ENCODE data around the gene MYO1B. TPM values are rescaled to one million over a fixed set of nuclear protein-coding genes. Genes with fewer than 3 reads are reported as not detected.
A peak's percentile ranks its signal among the peaks of the same experiment; 100 is the strongest.

Gene MYO1B
- total and polyA plus RNA-seq, 5 donors from 2014 or later, result not detected

DNA sequence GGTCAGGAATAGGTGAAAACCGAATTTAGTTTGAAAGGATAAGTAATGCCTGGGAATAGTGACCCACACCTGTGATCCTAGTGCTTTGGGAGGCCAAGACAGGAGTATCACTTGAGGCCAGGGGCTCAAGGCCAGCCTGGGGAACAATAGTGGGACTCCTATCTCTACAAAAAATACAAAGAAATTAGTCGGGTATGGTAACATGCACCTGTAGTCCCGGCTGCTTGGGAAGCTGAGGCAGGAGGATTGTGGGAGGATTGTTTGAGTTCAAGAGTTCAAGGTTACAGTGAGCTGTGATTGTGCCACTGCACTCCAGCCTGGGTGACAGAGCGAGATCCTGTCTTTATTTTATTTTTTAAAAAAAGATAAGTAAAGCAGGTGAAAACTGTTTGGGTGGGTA, 3.8 kb upstream of the MYO1B start:
- no peak overlapping the region for H3K4me3 Mint-ChIP-seq
- Histone ChIP-seq H3K36me3 (ENCODE audit: control insufficient read depth, insufficient read depth, low read length) (no peaks in the 10 kb centered on the region), H3K4me1 (ENCODE audit: control insufficient read depth, insufficient read depth, low read length, poor library complexity, severe bottlenecking) (peaks cover 16% of the 10 kb centered on the region), H3K27ac (ENCODE audit: insufficient read depth, low read length, poor library complexity, severe bottlenecking) (no peak overlapping the region), H3K27me3 (ENCODE audit: control insufficient read depth, insufficient read depth, low read length) (peaks cover 21% of the 10 kb centered on the region), H3K4me3 (ENCODE audit: low read depth, low read length) (no peak overlapping the region), H3K9me3 (ENCODE audit: control insufficient read depth in 2 of 2, low read length in 2 of 2) (peaks cover 0 to 9% of the 10 kb centered on the region in 2 experiments)
- DNase-seq (no peak), ATAC-seq (ENCODE audit: low read depth in 2 of 2) (no peak)
- H3K9me3 Mint-ChIP-seq, result peaks cover 0 to 4% (median 0%) of the 10 kb centered on the region in 7 donors
- peaks cover 29% of the 10 kb centered on the region for H3K27me3 Mint-ChIP-seq
- H3K4me1 Mint-ChIP-seq, result peaks cover 0 to 9% (median 3%) of the 10 kb centered on the region in 4 donors
- H3K36me3 Mint-ChIP-seq, result no peaks in the 10 kb centered on the region
- H3K27ac Mint-ChIP-seq, result no peak overlapping the region

DNA sequence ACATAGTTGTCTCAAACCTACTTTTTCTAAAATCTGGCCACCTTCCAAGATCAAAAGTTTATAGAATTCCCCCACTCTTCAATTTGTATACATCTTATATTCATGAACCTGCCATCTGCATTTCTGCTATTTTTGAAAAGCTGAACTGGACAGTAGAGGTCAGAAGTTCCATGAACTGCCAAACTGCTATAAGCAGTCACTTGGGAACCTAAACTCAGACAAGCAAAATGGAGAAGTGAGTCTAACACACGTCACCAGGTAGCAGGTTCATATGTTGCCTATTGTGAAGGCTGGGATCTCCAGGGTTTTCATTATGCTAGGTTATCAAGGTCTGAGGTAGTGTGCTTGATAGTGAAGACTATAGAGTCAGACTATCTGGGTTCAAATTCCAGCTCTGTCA, 2.0 kb upstream of the MYO1B start:
- no peak overlapping the region for H3K27ac Mint-ChIP-seq
- no peak overlapping the region for H3K4me3 Mint-ChIP-seq
- ATAC-seq (ENCODE audit: low read depth in 2 of 2) (no peak), DNase-seq (no peak)
- H3K27ac ChIP-seq (ENCODE audit: insufficient read depth, low read length, poor library complexity, severe bottlenecking), result no peak overlapping the region
- peaks cover 0 to 6% (median 0%) of the 10 kb centered on the region in 7 donors for H3K9me3 Mint-ChIP-seq
- H3K36me3 Mint-ChIP-seq, result no peaks in the 10 kb centered on the region
- H3K36me3 ChIP-seq (ENCODE audit: control insufficient read depth, insufficient read depth, low read length), result no peaks in the 10 kb centered on the region
- H3K4me3 ChIP-seq (ENCODE audit: low read depth, low read length), result no peak overlapping the region
- H3K4me1 Mint-ChIP-seq, result peaks cover 0 to 9% (median 3%) of the 10 kb centered on the region in 4 donors
- peaks cover 0 to 9% of the 10 kb centered on the region in 2 experiments for H3K9me3 ChIP-seq (ENCODE audit: control insufficient read depth in 2 of 2, low read length in 2 of 2)
- H3K4me1 ChIP-seq (ENCODE audit: control insufficient read depth, insufficient read depth, low read length, poor library complexity, severe bottlenecking), result peaks cover 16% of the 10 kb centered on the region
- peaks cover 34% of the 10 kb centered on the region for H3K27me3 ChIP-seq (ENCODE audit: control insufficient read depth, insufficient read depth, low read length)
- H3K27me3 Mint-ChIP-seq, result peaks cover 46% of the 10 kb centered on the region

DNA sequence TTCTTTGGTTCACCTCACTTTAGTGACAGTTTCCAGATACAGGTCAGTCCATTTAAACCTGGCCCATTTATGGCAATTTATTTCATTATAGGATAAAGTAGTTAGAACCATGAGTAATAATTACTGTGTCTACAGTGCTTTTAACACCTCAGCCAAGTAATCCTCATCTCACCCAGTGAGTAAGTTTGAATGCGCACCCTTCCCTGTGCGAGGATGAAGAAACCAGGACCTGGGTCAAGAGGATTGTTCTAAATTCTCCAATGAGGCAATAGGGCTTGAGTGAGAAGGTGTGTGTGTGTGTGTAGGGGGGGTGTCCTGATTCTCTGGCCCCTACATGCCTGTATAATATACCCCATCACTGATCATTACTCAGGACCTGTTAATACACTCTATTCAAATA, 854 bp upstream of the MYO1B start:
- H3K27ac Mint-ChIP-seq, result no peak overlapping the region
- peaks cover 0 to 9% (median 3%) of the 10 kb centered on the region in 4 donors for H3K4me1 Mint-ChIP-seq
- H3K27me3 Mint-ChIP-seq, result peaks cover 52% of the 10 kb centered on the region

DNA sequence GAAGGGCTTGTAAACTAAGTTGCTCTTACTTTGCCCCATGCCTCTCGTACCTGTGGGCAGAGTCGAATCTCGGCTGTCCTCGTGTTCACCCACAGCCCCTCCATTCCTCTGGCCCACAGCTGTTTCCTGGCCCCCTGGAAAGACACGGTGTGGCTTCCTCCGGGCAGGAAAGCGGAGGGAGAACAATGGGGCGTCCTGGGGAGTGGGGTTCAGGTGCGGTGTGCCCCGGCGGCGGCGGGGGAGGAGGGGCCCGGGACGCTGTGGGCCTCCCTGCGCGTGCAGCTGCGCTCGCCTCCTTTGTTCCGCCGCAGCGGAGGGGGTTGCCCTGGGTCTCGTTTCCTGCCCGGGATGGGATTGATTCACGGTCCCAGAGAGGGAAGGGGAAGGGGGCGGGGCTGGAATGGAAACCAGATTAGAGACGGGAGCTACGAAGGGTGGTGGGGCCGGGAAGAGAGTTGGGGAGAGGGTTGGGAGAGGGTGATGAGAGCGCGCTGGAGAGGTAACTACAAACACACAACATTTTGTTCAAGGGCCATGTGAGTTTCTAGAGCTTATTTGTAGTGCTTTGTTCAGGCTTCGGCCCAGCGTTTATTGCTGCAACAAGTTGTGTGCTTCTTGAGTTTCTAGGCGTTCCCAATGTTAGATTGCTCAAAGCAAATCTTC, 796 bp downstream of the MYO1B start:
- H3K4me3 ChIP-seq (ENCODE audit: low read depth, low read length), result no peak overlapping the region
- H3K9me3 Mint-ChIP-seq, result peaks cover 0 to 6% (median 0%) of the 10 kb centered on the region in 7 donors
- H3K27ac Mint-ChIP-seq, result no peak overlapping the region
- ATAC-seq (ENCODE audit: low read depth in 2 of 2), result no peak
- H3K36me3 Mint-ChIP-seq, result no peaks in the 10 kb centered on the region
- peaks cover 62% of the 10 kb centered on the region for H3K27me3 Mint-ChIP-seq
- H3K4me1 Mint-ChIP-seq, result peaks cover 0 to 9% (median 3%) of the 10 kb centered on the region in 4 donors
- peaks cover 16% of the 10 kb centered on the region for H3K4me1 ChIP-seq (ENCODE audit: control insufficient read depth, insufficient read depth, low read length, poor library complexity, severe bottlenecking)
- no peaks in the 10 kb centered on the region for H3K36me3 ChIP-seq (ENCODE audit: control insufficient read depth, insufficient read depth, low read length)
- H3K27me3 ChIP-seq (ENCODE audit: control insufficient read depth, insufficient read depth, low read length), result peaks cover 38% of the 10 kb centered on the region
- H3K9me3 ChIP-seq (ENCODE audit: control insufficient read depth in 2 of 2, low read length in 2 of 2), result peaks cover 0 to 9% of the 10 kb centered on the region in 2 experiments
- DNase-seq, result peak in 1 of 3 donors; percentile 17
- no peak overlapping the region for H3K27ac ChIP-seq (ENCODE audit: insufficient read depth, low read length, poor library complexity, severe bottlenecking)
- H3K4me3 Mint-ChIP-seq, result peak overlapping the region in 3 of 4 donors; percentile 48 to 80 (median 70)

More for the DNA sequence above, 854 bp upstream of the MYO1B start:
- Mint-ChIP-seq H3K4me3 (peak overlapping the region in 2 of 4 donors; percentile 61 to 70), H3K36me3 (no peaks in the 10 kb centered on the region), H3K9me3 (peaks cover 0 to 6% (median 0%) of the 10 kb centered on the region in 7 donors)
- ATAC-seq (ENCODE audit: low read depth in 2 of 2) (no peak), DNase-seq (no peak)
- Histone ChIP-seq H3K9me3 (ENCODE audit: control insufficient read depth in 2 of 2, low read length in 2 of 2) (peaks cover 0 to 9% of the 10 kb centered on the region in 2 experiments), H3K27ac (ENCODE audit: insufficient read depth, low read length, poor library complexity, severe bottlenecking) (no peak overlapping the region), H3K27me3 (ENCODE audit: control insufficient read depth, insufficient read depth, low read length) (peaks cover 38% of the 10 kb centered on the region), H3K36me3 (ENCODE audit: control insufficient read depth, insufficient read depth, low read length) (no peaks in the 10 kb centered on the region), H3K4me1 (ENCODE audit: control insufficient read depth, insufficient read depth, low read length, poor library complexity, severe bottlenecking) (peaks cover 16% of the 10 kb centered on the region), H3K4me3 (ENCODE audit: low read depth, low read length) (no peak overlapping the region)

DNA sequence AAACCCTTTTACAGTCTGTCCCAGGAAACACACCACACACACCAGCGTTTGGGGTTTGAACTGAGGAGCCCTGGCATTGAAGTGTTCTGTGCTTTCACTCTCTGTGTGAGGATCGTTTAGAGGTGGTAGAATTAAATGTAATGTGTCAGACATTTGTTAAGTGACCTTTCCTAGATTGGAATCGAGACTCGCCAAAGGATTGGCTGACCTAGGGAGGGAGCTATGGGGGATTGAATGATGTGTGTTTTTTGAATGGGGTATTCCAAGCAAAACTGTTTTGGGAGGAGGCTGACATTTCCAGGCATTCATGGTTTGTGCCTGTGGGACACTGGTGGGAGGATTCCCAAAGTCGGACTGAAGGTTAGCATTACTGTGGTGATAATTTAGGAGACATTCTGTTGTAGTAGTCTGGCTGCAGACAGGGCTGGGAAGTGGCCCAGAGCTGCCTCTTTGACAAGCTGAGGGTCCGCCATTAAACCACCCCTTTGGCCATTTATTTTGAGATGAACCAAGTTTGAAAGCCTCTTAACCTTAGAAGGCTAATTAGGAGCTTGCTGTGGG, 1.7 kb downstream of the MYO1B start:
- Histone ChIP-seq H3K36me3 (ENCODE audit: control insufficient read depth, insufficient read depth, low read length) (no peaks in the 10 kb centered on the region), H3K9me3 (ENCODE audit: control insufficient read depth in 2 of 2, low read length in 2 of 2) (peaks cover 0 to 9% of the 10 kb centered on the region in 2 experiments), H3K27ac (ENCODE audit: insufficient read depth, low read length, poor library complexity, severe bottlenecking) (no peak overlapping the region), H3K4me1 (ENCODE audit: control insufficient read depth, insufficient read depth, low read length, poor library complexity, severe bottlenecking) (peaks cover 16% of the 10 kb centered on the region), H3K27me3 (ENCODE audit: control insufficient read depth, insufficient read depth, low read length) (peaks cover 38% of the 10 kb centered on the region), H3K4me3 (ENCODE audit: low read depth, low read length) (no peak overlapping the region)
- H3K4me1 Mint-ChIP-seq, result peaks cover 0 to 9% (median 3%) of the 10 kb centered on the region in 4 donors
- H3K27ac Mint-ChIP-seq, result no peak overlapping the region
- H3K36me3 Mint-ChIP-seq, result no peaks in the 10 kb centered on the region
- peaks cover 0 to 6% (median 0%) of the 10 kb centered on the region in 7 donors for H3K9me3 Mint-ChIP-seq
- DNase-seq, result no peak
- ATAC-seq (ENCODE audit: low read depth in 2 of 2), result no peak
- peaks cover 63% of the 10 kb centered on the region for H3K27me3 Mint-ChIP-seq
- peak overlapping the region in 2 of 4 donors; percentile 12 to 52 for H3K4me3 Mint-ChIP-seq

DNA sequence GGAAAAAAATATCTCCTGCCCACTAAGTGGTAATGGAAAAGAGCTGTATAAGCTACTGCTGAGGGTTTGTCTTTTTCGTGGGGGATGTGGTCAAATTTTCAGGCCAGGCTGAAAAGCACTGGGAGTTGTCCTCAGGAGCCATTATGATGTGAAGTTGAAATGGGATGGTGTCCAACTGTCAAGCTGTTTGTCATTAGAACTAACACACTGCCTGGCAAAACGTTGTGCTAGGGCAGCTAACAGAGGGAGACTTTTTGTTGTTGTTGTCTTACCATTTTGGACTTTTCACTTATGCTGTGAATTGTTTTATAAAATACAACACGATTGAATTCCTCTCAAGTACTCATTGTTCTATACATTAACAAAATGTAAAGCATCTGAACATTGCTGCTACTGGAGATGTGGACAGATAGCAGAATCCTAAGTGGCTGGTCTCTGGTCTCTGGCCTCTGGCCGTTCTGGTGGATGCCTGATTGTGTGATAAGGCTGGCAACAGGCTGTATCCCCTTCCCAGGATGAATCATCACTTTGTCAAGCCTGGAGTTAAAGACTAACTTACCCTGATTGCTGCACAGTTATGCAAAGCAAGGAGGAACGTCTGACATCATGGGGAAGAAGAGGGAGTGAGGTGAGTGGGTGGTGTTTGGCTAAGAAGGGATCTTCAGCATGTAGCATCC, 2.3 kb downstream of the MYO1B start:
- Mint-ChIP-seq H3K9me3 (peaks cover 0 to 6% (median 0%) of the 10 kb centered on the region in 7 donors), H3K36me3 (no peaks in the 10 kb centered on the region), H3K4me3 (peak overlapping the region in 1 of 4 donors; percentile 52), H3K4me1 (peaks cover 0 to 9% (median 3%) of the 10 kb centered on the region in 4 donors), H3K27me3 (peaks cover 67% of the 10 kb centered on the region), H3K27ac (no peak overlapping the region)
- DNase-seq (no peak), ATAC-seq (ENCODE audit: low read depth in 2 of 2) (no peak)
- Histone ChIP-seq H3K27ac (ENCODE audit: insufficient read depth, low read length, poor library complexity, severe bottlenecking) (no peak overlapping the region), H3K36me3 (ENCODE audit: control insufficient read depth, insufficient read depth, low read length) (no peaks in the 10 kb centered on the region), H3K4me1 (ENCODE audit: control insufficient read depth, insufficient read depth, low read length, poor library complexity, severe bottlenecking) (peaks cover 16% of the 10 kb centered on the region), H3K9me3 (ENCODE audit: control insufficient read depth in 2 of 2, low read length in 2 of 2) (peaks cover 0 to 9% of the 10 kb centered on the region in 2 experiments), H3K4me3 (ENCODE audit: low read depth, low read length) (no peak overlapping the region), H3K27me3 (ENCODE audit: control insufficient read depth, insufficient read depth, low read length) (peaks cover 38% of the 10 kb centered on the region)

DNA sequence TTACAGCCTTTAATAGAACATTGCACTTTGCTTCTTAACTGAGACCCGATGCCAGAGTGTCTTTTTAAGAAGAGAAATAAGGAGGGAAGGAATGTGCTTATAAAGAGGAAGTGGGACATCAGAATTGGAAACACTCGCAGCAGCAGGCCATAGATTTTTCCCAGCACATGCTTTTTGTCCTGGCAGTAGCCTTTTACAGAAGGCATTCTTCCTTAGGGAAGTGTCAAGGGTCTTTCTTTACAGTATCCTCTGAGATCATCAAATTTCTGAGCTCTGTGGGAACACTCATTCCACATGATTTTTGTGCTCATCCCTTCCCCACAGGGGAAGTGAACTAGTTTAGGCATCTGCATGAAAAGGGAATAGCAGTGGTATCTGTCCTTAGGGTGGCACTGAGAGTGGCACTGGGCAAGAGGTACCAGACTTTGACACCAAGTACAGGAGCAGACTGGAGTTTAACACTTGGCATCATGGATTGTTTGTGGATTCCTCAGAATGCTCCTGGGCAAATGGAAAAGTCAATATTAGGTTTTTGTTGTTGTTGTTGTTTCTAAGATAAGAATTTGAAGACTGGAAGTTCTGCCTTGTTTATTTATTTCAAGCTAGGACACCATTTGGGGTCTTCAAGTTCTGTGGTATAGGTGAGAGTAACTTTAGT, 4.1 kb downstream of the MYO1B start:
- H3K36me3 Mint-ChIP-seq, result no peaks in the 10 kb centered on the region
- Histone ChIP-seq H3K9me3 (ENCODE audit: control insufficient read depth in 2 of 2, low read length in 2 of 2) (no peaks in the 10 kb centered on the region), H3K36me3 (ENCODE audit: control insufficient read depth, insufficient read depth, low read length) (no peaks in the 10 kb centered on the region), H3K27me3 (ENCODE audit: control insufficient read depth, insufficient read depth, low read length) (peaks cover 25% of the 10 kb centered on the region), H3K4me1 (ENCODE audit: control insufficient read depth, insufficient read depth, low read length, poor library complexity, severe bottlenecking) (peaks cover 16% of the 10 kb centered on the region), H3K27ac (ENCODE audit: insufficient read depth, low read length, poor library complexity, severe bottlenecking) (no peak overlapping the region), H3K4me3 (ENCODE audit: low read depth, low read length) (no peak overlapping the region)
- H3K27ac Mint-ChIP-seq, result no peak overlapping the region
- H3K4me1 Mint-ChIP-seq, result peaks cover 0 to 9% (median 3%) of the 10 kb centered on the region in 4 donors
- peaks cover 52% of the 10 kb centered on the region for H3K27me3 Mint-ChIP-seq
- no peak for DNase-seq
- peaks cover 0 to 6% (median 0%) of the 10 kb centered on the region in 7 donors for H3K9me3 Mint-ChIP-seq
- no peak overlapping the region for H3K4me3 Mint-ChIP-seq
- ATAC-seq (ENCODE audit: low read depth in 2 of 2), result no peak

Data from CD4-positive, CD25-positive, alpha-beta regulatory T cell (primary cell).